HL-60 (cell line): ENCODE data around the gene MOB3B.

Source experiments
- CTCF ChIP-seq: IDR thresholded peaks from one replicate; pipeline ENCODE4 v1.5.1; 2011; ENCODE audit warnings: low read length, control low read depth, inconsistent platforms; ENCODE audit not compliant: insufficient read depth
- GABPA ChIP-seq: IDR thresholded peaks from 2 replicates; pipeline ENCODE4 v1.6.1; 2012; ENCODE audit warnings: low read depth
- POLR2AphosphoS5 ChIP-seq: IDR thresholded peaks from 2 replicates; pipeline ENCODE4 v1.6.1; 2012; ENCODE audit warnings: low read depth

- TF ChIP-seq CTCF, result no peak
- no peak for TF ChIP-seq GABPA
- no peak for TF ChIP-seq POLR2AphosphoS5
Observed at GRCh38 chr9:27292659-27293405, 236.8 kb downstream of the MOB3B start.
